HL-60 (cell line): Measurements from ENCODE around the gene SRBD1.

Experiments used
- GABPA ChIP-seq: IDR thresholded peaks from 2 replicates; pipeline ENCODE4 v1.6.1; 2012; ENCODE audit warnings: low read depth
- POLR2AphosphoS5 ChIP-seq: IDR thresholded peaks from 2 replicates; pipeline ENCODE4 v1.6.1; 2012; ENCODE audit warnings: low read depth
- TF ChIP-seq, protein P1 (sequence below): IDR thresholded peaks from one replicate; pipeline ENCODE4 v1.5.1; 2011; ENCODE audit warnings: low read length, control low read depth, inconsistent platforms; ENCODE audit not compliant: insufficient read depth

DNA sequence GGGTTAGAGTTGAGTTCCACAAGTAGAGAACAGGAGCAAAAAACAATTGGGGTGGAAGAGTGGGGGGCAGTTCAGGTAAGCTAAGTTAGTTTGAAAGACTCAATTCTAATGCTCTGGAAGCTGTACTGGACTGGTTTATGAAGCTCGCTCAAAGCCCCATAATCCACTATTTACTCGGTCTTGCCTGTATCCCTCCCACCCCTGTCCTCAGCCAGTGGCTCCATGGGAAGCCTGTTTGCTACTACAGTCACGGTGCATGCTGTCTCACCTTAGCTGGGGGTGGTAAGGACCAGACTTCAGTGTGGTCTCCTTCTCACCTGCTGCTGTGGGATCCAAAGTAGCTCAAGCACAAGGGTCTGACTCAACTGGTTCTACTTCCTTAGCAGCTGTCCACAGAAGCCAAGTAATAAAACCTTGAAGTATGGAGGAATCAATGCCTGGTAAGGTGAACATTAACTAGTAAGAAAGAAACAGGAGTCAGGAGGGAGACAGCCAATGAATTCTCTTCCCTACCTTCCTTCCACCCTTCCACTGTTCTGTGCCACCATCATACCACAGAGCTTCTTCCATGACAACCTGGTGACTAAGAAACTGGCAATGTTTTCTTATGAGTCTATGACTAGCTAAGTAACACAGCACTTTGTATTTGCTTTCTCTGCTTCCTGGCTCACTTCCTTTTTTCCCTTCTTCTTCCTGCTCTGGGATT lies 230.8 kb downstream of the SRBD1 start:
- TF ChIP-seq, protein P1, sequence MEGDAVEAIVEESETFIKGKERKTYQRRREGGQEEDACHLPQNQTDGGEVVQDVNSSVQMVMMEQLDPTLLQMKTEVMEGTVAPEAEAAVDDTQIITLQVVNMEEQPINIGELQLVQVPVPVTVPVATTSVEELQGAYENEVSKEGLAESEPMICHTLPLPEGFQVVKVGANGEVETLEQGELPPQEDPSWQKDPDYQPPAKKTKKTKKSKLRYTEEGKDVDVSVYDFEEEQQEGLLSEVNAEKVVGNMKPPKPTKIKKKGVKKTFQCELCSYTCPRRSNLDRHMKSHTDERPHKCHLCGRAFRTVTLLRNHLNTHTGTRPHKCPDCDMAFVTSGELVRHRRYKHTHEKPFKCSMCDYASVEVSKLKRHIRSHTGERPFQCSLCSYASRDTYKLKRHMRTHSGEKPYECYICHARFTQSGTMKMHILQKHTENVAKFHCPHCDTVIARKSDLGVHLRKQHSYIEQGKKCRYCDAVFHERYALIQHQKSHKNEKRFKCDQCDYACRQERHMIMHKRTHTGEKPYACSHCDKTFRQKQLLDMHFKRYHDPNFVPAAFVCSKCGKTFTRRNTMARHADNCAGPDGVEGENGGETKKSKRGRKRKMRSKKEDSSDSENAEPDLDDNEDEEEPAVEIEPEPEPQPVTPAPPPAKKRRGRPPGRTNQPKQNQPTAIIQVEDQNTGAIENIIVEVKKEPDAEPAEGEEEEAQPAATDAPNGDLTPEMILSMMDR: no peak
- TF ChIP-seq POLR2AphosphoS5 (no peak), GABPA (no peak)
